Astrocyte (in vitro differentiated cells and primary cell): ENCODE measurements around the gene ALKBH3.

Experiments used
- EZH2 ChIP-seq: IDR thresholded peaks from 2 replicates; pipeline ENCODE4 v1.6.1; 2012; ENCODE audit warnings: mild to moderate bottlenecking, low read length, inconsistent platforms; ENCODE audit not compliant: insufficient read depth
- TF ChIP-seq, protein P1 (sequence below): IDR thresholded peaks from 2 replicates; pipeline ENCODE4 v1.5.1; 2011; ENCODE audit warnings: low read depth, mild to moderate bottlenecking, inconsistent platforms, low read length, moderate library complexity; ENCODE audit not compliant: insufficient read depth

DNA sequence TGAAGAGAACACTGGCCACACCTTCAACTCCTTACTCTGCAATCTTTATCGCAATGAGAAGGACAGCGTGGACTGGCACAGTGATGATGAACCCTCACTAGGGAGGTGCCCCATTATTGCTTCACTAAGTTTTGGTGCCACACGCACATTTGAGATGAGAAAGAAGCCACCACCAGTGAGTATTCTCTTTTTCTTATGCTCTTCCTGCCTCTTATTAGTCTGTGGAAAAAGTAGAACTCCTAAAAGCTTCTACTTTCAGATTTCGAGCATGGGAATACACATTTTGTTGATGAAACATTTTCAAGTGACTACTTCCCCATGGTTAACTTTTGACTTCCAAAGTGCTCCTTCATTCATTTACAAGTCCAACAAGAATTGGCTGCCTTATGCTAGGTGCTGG is 20.9 kb downstream of the ALKBH3 start:
- TF ChIP-seq, protein P1, sequence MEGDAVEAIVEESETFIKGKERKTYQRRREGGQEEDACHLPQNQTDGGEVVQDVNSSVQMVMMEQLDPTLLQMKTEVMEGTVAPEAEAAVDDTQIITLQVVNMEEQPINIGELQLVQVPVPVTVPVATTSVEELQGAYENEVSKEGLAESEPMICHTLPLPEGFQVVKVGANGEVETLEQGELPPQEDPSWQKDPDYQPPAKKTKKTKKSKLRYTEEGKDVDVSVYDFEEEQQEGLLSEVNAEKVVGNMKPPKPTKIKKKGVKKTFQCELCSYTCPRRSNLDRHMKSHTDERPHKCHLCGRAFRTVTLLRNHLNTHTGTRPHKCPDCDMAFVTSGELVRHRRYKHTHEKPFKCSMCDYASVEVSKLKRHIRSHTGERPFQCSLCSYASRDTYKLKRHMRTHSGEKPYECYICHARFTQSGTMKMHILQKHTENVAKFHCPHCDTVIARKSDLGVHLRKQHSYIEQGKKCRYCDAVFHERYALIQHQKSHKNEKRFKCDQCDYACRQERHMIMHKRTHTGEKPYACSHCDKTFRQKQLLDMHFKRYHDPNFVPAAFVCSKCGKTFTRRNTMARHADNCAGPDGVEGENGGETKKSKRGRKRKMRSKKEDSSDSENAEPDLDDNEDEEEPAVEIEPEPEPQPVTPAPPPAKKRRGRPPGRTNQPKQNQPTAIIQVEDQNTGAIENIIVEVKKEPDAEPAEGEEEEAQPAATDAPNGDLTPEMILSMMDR: no peak
- no peak for TF ChIP-seq EZH2
